Endothelial cell of umbilical vein (primary cell): Measurements from ENCODE around the gene LTBP1. TPM values are rescaled to one million over a fixed set of nuclear protein-coding genes. Genes with fewer than 3 reads are reported as not detected.

ENCODE experiments used
- BruUV-seq: library from RNA; stranded (reverse); fragments of 400-500 nt; replicated peaks from 2 replicates; lab custom pipeline; 2021; lab: Mats Ljungman, UMichigan
- CTCF ChIA-PET: fragments of 300-600, 350-600 bp; sonication (Branson Sonifier 250); formaldehyde crosslinking; loops from one replicate; lab custom pipeline; 2021; ENCODE audit warnings: antibody characterized with exemption, inconsistent platforms; lab: Charles Lee
- POLR2A ChIA-PET: fragments of 300-600, 350-600 bp; sonication (Branson Sonifier 250); formaldehyde crosslinking; loops from one replicate; lab custom pipeline; 2021; ENCODE audit warnings: antibody characterized with exemption, inconsistent platforms; lab: Charles Lee
- DNase-seq: peaks from one replicate; pipeline ENCODE4 v3.0.0-alpha.2; 2011; ENCODE audit warnings: low read depth, low spot score
- FAIRE-seq: peaks from 2 replicates; lab custom pipeline; 2011; peaks lifted over from hg19 to GRCh38; lab: Jason Lieb, UNC
- H2AFZ ChIP-seq: 2 replicates; pipeline ENCODE4 v1.6.0; 2012; ENCODE audit warnings: low read depth, low read length, control low read depth, inconsistent platforms
- H3K27ac ChIP-seq: 2 replicates; pipeline ENCODE4 v1.5.1; 2011; ENCODE audit warnings: low read depth, mild to moderate bottlenecking, control low read depth, low read length, moderate library complexity; ENCODE audit not compliant: insufficient read depth
- H3K27me3 ChIP-seq, 2 experiments: 2 replicates each; pipeline versions ENCODE4 v1.6.0 to v1.6.1; 2011; ENCODE audit warnings: low read length in 2 of 2, mixed read lengths in 1 of 2; ENCODE audit not compliant: control insufficient read depth in 2 of 2, insufficient read depth in 2 of 2
- H3K36me3 ChIP-seq, 2 experiments: 2 replicates in 1 of 2; 3 replicates in 1 of 2; pipeline ENCODE4 v1.5.1; 2011; ENCODE audit warnings: low read length in 2 of 2, mild to moderate bottlenecking in 1 of 2, moderate library complexity in 1 of 2; ENCODE audit not compliant: control insufficient read depth in 2 of 2, insufficient read depth in 2 of 2; ENCODE audit errors: extremely low read depth in 1 of 2
- H3K4me1 ChIP-seq: 3 replicates; pipeline ENCODE4 v1.5.1; 2011; ENCODE audit warnings: mild to moderate bottlenecking, low read length; ENCODE audit not compliant: control insufficient read depth, insufficient read depth; ENCODE audit errors: extremely low read depth
- H3K4me2 ChIP-seq: 2 replicates; pipeline ENCODE4 v1.6.1; 2011; ENCODE audit warnings: low read length, control low read depth, mixed read lengths; ENCODE audit not compliant: insufficient read depth
- H3K4me3 ChIP-seq, 3 experiments: fragments of 200-600 bp in 1 of 3; sonication (generic), shearing (Covaris generic) in 1 of 3; replicated peaks in 1 of 3; 2 replicates each; pipeline ENCODE4 v1.5.1; 2011 to 2016; ENCODE audit warnings: control low read depth in 3 of 3, low read length in 3 of 3, mild to moderate bottlenecking in 2 of 3, inconsistent platforms in 1 of 3, low read depth in 1 of 3, moderate library complexity in 1 of 3; ENCODE audit not compliant: insufficient read depth in 1 of 3
- H3K79me2 ChIP-seq: 2 replicates; pipeline ENCODE4 v1.6.0; 2012; ENCODE audit warnings: low read length, inconsistent platforms; ENCODE audit not compliant: control insufficient read depth, insufficient read depth
- H3K9ac ChIP-seq: replicated peaks from 2 replicates; pipeline ENCODE3; 2011; ENCODE audit warnings: low read length, control low read depth; ENCODE audit not compliant: insufficient read depth; ENCODE audit errors: extremely low read depth
- H3K9me1 ChIP-seq: replicated peaks from 3 replicates; pipeline ENCODE4 v1.6.0; 2011; ENCODE audit warnings: mild to moderate bottlenecking, low read length; ENCODE audit not compliant: control insufficient read depth, insufficient read depth; ENCODE audit errors: extremely low read depth
- H3K9me3 ChIP-seq: replicated peaks from 2 replicates; pipeline ENCODE4 v1.5.1; 2012; ENCODE audit warnings: low read length, inconsistent platforms; ENCODE audit not compliant: control insufficient read depth, insufficient read depth
- H4K20me1 ChIP-seq: replicated peaks from 2 replicates; pipeline ENCODE3; 2011; ENCODE audit warnings: mild to moderate bottlenecking, low read length; ENCODE audit not compliant: control insufficient read depth, insufficient read depth; ENCODE audit errors: extremely low read depth
- EZH2 ChIP-seq: IDR thresholded peaks from 2 replicates; pipeline ENCODE4 v1.6.1; 2012; ENCODE audit warnings: borderline replicate concordance, low read depth, mild to moderate bottlenecking, moderate library complexity, low read length, inconsistent platforms; ENCODE audit not compliant: severe bottlenecking
- FOS ChIP-seq: IDR thresholded peaks from 2 replicates; pipeline ENCODE4 v1.6.1; 2011; ENCODE audit warnings: mild to moderate bottlenecking, low read length, moderate library complexity, borderline replicate concordance; ENCODE audit not compliant: insufficient read depth
- GATA2 ChIP-seq: IDR thresholded peaks from 2 replicates; pipeline ENCODE4 v1.7.0; 2011; ENCODE audit warnings: low read depth, mild to moderate bottlenecking, moderate library complexity, mixed read lengths, low read length; ENCODE audit not compliant: insufficient read length, insufficient read depth
- JUN ChIP-seq: IDR thresholded peaks from 2 replicates; pipeline ENCODE4 v1.6.1; 2011; ENCODE audit warnings: borderline replicate concordance, low read depth; ENCODE audit not compliant: insufficient read length, insufficient read depth
- MYC ChIP-seq: IDR thresholded peaks from one replicate; pipeline ENCODE4 v1.6.1; 2011; ENCODE audit warnings: mild to moderate bottlenecking, low read depth, low read length
- POLR2A ChIP-seq: IDR thresholded peaks from 2 replicates; pipeline ENCODE4 v1.6.1; 2012; ENCODE audit warnings: low read depth, mild to moderate bottlenecking, control low read depth, low read length
- POLR2AphosphoS5 ChIP-seq: IDR thresholded peaks from 2 replicates; pipeline ENCODE4 v1.6.1; 2012; ENCODE audit warnings: low read depth, mild to moderate bottlenecking, control low read depth, low read length, moderate library complexity; ENCODE audit not compliant: insufficient read depth
- dilution Hi-C: fragments of 300-500 bp; cut with MboI; formaldehyde crosslinking; loops from one replicate; pipeline ENCODE4 v1.15.0; 2019; ENCODE audit warnings: low sequenced_read_pairs; ENCODE audit not compliant: extremely low pct_ligation_motif_present
- intact Hi-C: fragments of 100-400 bp; cut with micrococcal nuclease; formaldehyde crosslinking; loops from one replicate; pipeline ENCODE4 v1.10.0; 2022
- polyA plus RNA-seq, 4 experiments: library from polyadenylated mRNA; depleted of rRNA in 3 of 4; stranded (reverse) in 3 of 4; unstranded in 1 of 4; fragments of >200 nt; gene quantifications; 2 replicates each; pipeline versions ENCODE4 v1.2.1 to v1.2.3, GENCODE V29; 2011 to 2012; ENCODE audit warnings: missing spikeins in 1 of 4
- total RNA-seq: library from RNA; stranded (reverse); gene quantifications from 2 replicates; pipeline ENCODE4 v1.2.3, GENCODE V29; 2021
- TF ChIP-seq, protein P1 (sequence below), 2 donors: IDR thresholded peaks; 1 replicate in 1 of 2; 2 replicates in 1 of 2; pipeline ENCODE4 v1.5.1; 2011; ENCODE audit warnings: low read length in 2 of 2, mild to moderate bottlenecking in 2 of 2, moderate library complexity in 2 of 2, control low read depth in 1 of 2, inconsistent platforms in 1 of 2, low read depth in 1 of 2; ENCODE audit not compliant: insufficient read depth in 1 of 2; ENCODE audit errors: extremely low read depth in 1 of 2
- TF ChIP-seq, protein P2 (sequence below): IDR thresholded peaks from 2 replicates; pipeline ENCODE4 v1.6.1; 2011; ENCODE audit not compliant: insufficient read depth, insufficient read length

The LTBP1 gene
- total and polyA plus RNA-seq, 2 donors (not counting 3 experiments of a cell fraction or from before 2014, with no cell fraction given) = 57.4 to 68.2 TPM

DNA sequence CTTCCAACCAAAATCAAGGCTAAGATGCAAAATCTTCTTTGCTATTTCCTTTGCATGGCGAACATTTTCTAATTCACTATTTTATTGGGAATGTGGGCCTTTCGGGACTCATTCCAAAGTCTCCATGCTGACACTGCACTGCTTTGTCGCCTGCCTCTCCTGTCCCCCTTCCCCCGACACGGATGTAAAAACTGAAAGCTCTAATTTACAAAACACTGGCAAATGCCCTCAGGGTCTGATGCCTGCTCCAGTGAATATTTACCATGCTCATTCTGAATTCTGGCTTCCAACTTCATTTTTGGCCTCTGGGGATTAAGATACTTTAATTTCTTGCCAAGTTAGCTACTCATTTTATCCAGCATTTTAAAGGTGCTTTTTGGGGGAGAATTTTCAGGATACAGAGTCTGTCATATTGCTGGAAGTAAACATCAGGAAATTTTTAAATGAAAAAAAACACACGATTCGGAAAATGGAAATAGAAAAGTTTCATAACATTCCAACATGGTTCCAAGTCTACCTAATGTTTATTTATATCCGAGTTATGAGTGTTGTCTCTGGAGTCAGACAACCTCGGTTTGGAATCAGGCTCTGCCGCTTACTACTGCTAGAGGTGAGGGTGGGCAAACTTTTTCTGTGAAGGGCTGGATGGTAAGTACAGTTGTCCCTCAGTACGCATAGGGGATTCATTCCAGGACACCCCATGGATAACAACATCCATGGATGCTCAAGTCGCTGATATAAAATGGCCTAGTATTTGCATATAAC lies 14.6 kb upstream of the LTBP1 start:
- ChIA-PET POLR2A (no interaction called here), CTCF (interaction anchor here (1.0 to 1.1 kb wide), 2 partner anchors 9 to 13 kb away, joined by 3 read pairs; no protein-coding TSS in a partner anchor)
- no peak overlapping the region for H3K4me3 ChIP-seq
- H3K36me3 ChIP-seq = no peaks in the 10 kb centered on the region
- FAIRE-seq = no peak
- H3K9ac ChIP-seq = no peak overlapping the region
- H3K27ac ChIP-seq = no peak overlapping the region
- no peak for DNase-seq
- no peaks in the 10 kb centered on the region for H3K9me3 ChIP-seq
- dilution Hi-C loops (no loop called here), intact Hi-C loops (no loop called here)
- TF ChIP-seq FOS = no peak
- TF ChIP-seq, protein P1, sequence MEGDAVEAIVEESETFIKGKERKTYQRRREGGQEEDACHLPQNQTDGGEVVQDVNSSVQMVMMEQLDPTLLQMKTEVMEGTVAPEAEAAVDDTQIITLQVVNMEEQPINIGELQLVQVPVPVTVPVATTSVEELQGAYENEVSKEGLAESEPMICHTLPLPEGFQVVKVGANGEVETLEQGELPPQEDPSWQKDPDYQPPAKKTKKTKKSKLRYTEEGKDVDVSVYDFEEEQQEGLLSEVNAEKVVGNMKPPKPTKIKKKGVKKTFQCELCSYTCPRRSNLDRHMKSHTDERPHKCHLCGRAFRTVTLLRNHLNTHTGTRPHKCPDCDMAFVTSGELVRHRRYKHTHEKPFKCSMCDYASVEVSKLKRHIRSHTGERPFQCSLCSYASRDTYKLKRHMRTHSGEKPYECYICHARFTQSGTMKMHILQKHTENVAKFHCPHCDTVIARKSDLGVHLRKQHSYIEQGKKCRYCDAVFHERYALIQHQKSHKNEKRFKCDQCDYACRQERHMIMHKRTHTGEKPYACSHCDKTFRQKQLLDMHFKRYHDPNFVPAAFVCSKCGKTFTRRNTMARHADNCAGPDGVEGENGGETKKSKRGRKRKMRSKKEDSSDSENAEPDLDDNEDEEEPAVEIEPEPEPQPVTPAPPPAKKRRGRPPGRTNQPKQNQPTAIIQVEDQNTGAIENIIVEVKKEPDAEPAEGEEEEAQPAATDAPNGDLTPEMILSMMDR (IDR thresholded peaks at IDR 0.05; ENCODE audit: extremely low read depth in 1 of 2, insufficient read depth in 1 of 2, low read depth in 1 of 2, low read length in 2 of 2) = no peak
- no peak for TF ChIP-seq JUN
- TF ChIP-seq POLR2AphosphoS5 = no peak
- no peak for TF ChIP-seq EZH2
- TF ChIP-seq MYC = no peak
- TF ChIP-seq, protein P2, sequence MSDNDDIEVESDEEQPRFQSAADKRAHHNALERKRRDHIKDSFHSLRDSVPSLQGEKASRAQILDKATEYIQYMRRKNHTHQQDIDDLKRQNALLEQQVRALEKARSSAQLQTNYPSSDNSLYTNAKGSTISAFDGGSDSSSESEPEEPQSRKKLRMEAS = no peak
- TF ChIP-seq POLR2A = no peak
- no peak for TF ChIP-seq GATA2
- no peaks in the 10 kb centered on the region for H3K9me1 ChIP-seq
- H3K79me2 ChIP-seq = no peaks in the 10 kb centered on the region
- no peak overlapping the region for H2AFZ ChIP-seq
- peaks cover under 1% of the 10 kb centered on the region for H3K4me1 ChIP-seq
- H3K27me3 ChIP-seq = peaks cover 0 to 3% of the 10 kb centered on the region in 2 experiments
- no peak overlapping the region for H3K4me2 ChIP-seq
- BruUV-seq = no TSS peak
- no peaks in the 10 kb centered on the region for H4K20me1 ChIP-seq
